Muscle of back (tissue), 11 donors: ENCODE data around the gene GON4L. TPM values are rescaled to one million over a fixed set of nuclear protein-coding genes. Genes with fewer than 3 reads are reported as not detected.
"Not testable (repeated sequence)": the region's sequence is repeated elsewhere in the genome, so short reads cannot be mapped to it uniquely, and the experiment has no call there.

Experiments
- DNase-seq, 3 donors: peaks; one replicate each; pipeline versions ENCODE4 v3.0.0 to v3.0.0-alpha.2; 2013
- polyA plus RNA-seq, 10 donors: library from polyadenylated mRNA; unstranded; fragments of 120-200 nt; gene quantifications; one replicate each; pipeline ENCODE4 v1.2.1, GENCODE V29; 2013; ENCODE audit not compliant: insufficient read length in 10 of 10

Gene GON4L
- polyA plus RNA-seq, 10 donors: 21.8 to 43.6 (median 30.3) TPM

DNA sequence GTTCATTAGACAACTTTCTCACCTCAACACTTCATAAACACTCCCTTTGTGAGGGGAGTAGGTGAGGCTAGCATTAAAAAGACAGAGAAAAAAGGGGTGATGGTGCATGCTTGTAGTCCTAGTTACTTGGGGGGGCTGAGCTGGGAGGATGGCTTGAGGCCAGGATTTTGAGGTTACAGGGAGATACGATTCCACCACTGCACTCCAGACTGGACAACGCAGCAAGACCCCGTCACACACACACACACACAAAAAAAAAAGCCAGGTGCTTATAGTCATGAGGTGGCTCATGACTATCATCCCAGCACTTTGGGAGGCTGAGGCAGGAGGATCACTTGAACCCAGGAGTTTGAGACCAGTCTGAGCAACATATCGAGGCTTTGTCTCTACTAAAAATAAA lies 29.6 kb downstream of the GON4L start:
- DNase-seq: no peak

DNA sequence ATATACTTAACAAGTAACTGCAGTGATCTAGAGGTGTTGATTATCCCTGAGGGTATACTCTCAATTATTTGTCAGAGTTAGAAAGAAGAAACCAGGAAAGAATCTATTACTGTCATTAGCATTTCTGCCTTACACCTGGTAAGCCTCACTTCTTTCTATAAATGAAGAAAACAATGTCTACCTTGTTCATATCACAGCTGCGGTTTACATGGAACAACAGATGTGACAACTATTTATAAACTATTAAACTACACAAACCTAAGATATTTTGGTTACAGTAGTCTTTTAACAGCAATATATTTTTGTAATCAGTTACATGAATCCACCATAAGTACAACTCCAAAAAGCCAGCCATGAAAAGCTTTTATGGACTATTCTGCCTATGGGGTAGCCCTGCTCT lies 40.7 kb downstream of the GON4L start:
- no peak for DNase-seq

DNA sequence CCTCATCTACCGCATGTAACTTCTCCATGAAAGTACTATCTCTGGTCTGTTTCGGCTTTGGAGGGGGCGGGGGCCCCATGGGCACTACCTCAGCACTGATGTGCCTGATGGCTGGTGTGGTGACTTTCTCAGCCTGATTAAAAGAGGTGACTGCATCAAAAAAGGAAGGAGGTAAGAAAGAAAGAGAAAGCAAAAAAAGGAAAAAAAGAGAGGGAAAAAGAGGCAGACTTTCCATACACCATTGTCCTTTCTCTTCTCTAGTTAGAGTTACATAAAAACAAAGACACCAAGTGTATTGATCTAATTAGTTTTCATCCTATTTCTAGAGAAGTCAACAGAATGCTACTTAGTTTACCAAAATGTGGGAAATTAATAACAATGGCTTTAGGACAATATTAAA lies 43.3 kb downstream of the GON4L start:
- DNase-seq: no peak

DNA sequence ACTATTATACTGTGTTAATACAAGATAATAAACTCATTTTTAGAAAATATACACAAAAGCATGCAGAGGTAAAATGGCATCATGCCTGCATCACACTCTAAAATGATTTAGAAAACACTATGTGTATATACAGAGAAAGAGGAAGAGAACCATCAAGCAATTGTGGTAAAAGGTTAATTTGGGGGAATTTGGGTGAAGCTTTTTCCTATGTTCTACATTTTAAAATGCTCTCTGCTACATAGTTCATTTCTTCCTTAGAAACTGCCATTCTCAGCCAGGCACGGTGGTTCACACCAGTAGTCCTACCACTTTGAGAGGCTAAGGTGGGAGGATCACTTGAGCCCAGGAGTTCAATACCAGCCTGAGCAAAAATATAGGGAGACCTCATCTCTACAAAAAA lies 44.1 kb downstream of the GON4L start:
- no peak for DNase-seq

DNA sequence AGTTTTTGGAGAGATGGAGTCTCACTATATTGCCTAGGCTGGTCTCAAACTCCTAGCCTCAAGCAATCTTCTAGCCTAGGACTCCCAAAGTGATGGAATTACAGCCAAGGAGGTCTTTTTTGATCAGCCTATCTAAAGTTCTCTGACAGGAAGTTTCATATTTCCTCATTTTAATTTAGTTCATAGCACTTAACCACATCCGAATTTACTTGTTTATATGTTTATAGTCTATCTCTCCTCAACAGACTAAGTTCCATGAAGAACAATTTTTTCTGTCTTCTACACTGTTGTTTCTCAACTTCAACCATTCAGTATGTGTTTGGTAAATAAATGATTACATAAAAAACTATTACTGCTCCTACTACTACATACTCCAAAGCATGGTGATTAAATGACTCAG lies 47.9 kb downstream of the GON4L start:
- DNase-seq: no peak

DNA sequence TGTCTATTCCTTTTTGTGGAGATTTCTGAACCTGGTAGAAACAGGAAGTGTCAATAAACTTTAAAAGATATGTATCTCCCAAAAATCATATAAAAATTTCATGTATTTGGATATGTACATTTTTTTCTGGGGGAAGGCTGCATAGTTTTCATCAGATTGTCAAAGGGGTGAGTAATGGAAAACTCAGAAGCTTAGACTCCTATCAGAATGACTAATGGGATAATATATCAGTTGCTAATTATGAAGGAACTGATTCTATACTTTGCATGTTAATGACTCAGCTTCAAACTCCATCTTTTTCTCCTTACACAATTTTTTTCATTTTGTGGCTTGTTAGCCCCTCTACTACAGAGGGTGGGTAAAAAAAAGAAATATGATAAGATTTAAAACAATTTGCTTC lies 55.9 kb downstream of the GON4L start:
- DNase-seq: peak in 1 of 3 donors; percentile 24

DNA sequence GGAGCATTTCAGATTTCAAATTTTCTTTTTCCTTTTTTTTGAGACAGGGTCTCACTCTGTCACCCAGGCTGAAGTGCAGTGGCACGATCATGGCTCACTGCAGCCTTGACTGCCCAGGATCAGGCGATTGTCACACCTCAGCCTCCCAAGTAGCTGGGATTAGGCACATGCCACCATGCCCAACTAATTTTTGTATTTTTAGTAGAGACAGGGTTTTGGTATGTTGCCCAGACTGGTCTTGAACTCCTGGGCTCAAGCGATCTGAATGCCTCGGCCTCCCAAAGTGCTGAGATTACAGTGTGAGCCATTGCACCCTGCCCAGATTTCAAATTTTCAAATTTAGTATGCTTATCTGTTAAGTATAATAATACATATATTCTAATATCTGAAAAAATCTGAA lies 61.4 kb downstream of the GON4L start:
- DNase-seq: not testable (repeated sequence)

DNA sequence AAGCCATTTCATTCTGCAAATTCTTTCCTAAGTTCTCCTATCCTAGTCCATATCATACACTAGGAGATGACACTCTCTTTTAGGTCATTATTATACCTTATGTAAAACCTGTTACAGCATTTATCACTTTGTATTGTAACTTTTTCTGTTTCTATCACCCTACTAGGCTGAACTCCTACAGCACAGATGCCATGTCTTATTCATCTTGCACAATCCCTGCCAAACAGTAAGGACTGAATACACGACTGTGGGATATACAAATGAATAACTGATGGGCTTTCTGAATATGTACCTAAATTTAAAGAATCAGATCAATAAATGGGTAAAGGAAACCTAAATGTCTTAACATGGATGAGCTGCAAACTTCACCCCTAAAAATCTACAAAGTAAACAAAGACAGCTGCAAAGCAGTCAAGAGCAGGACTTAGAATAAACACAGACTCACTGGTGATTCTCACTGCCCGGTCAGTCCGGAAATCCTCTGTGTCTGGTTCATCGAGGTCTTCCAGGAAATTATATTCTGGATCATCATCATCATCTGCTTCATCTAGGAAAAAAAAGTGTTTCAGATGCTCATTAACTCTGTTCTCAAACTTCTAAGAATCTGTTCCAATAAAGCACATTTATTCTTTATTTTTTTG lies 62.3 kb downstream of the GON4L start:
- DNase-seq: no peak

DNA sequence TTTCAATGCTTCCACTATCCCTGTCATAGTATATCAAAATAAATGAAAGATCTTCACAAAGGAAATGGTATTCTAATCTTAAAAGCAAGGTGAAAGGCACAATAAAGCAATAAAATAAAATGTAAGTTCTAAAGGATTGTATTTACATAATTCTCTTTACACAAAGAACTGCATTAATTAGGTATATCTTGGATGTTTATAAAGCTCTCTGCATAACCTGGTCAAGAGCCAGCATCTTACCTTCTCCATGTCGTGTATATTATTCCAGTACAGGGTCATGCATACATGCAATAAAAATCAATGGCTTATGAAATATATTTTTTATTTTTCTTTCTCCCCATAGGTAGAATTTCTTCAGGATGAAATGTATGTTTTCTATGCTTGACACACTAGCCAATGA lies 63.8 kb downstream of the GON4L start:
- no peak for DNase-seq

DNA sequence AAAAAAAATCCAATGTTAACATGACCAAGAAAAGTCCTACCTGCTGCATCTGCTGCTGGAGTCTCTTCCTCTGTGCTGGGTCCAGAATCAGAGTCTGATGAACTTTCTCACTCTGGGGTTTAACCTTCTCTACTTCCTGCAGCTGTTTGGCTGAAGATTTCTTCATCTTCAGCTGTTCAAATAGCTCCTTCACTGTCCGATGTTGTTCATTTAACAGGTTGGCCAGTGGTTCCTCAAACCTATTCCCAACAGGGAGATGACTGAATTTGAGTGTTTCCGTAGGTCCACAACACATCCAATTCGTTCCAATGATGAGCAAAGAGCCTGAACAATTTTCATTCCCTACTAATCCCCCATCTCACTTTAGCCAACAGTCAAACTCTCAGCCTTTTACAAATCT lies 79.4 kb downstream of the GON4L start:
- peak; percentile 20 to 85 (median 65) for DNase-seq

DNA sequence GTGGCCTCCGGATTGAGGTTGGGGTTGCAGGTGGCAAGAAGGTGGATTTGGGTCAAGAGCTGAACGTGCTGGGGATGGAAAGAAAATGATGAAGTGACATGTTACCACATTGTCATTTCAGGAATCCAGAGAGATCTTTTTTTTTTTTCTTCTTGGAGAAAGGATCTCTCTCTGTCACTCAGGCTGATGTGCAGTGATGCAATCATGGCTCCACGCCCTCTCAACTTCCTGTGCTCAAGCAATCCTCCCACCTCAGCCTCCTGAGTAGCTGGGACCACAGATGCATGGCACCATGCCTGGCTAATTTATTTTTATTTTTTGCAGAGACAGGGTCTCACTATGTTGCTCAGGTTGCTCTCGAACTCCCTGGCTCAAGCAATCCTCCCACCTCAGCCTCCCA lies 80.6 kb downstream of the GON4L start:
- DNase-seq: peak in 2 of 3 donors; percentile 27 to 58

DNA sequence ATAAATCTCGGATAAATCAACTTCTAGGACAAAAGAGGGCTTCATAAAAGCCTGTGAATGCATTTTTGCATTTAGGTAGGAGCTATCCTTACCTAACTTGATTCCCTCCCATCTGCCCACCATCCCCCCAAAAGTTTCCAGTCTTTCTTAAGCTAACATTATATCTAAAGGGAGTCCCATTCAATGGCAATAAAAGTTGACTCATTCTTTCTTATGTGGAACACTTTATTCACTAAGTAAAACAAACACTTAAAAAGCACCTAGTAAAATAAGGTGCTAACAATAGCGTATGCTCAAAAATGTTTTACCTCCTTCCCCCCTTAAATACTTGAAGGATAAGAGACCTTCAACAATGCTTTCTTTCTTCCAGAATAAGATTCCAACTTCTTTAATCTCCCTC lies 83.8 kb downstream of the GON4L start:
- DNase-seq: no peak

DNA sequence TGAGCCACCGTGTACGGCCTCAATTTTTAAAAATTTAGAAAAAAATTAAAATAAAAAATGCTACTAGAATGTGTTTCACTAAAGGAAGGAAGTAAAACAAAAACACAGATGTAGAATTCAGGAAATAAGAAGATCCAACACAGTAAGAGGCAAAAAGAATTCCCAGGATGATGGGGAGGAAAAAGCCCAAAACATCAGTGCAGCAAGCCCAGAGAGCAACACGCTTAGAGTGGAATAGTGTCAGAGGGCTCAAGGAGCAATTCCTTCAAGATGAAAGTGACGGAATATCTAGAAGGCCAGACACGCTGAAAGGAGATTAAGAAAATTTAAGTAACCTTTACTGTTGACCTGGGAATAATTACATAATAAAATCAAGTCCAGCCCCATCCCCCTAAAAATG lies 87.8 kb downstream of the GON4L start:
- peak in 2 of 3 donors; percentile 3 to 11 for DNase-seq

DNA sequence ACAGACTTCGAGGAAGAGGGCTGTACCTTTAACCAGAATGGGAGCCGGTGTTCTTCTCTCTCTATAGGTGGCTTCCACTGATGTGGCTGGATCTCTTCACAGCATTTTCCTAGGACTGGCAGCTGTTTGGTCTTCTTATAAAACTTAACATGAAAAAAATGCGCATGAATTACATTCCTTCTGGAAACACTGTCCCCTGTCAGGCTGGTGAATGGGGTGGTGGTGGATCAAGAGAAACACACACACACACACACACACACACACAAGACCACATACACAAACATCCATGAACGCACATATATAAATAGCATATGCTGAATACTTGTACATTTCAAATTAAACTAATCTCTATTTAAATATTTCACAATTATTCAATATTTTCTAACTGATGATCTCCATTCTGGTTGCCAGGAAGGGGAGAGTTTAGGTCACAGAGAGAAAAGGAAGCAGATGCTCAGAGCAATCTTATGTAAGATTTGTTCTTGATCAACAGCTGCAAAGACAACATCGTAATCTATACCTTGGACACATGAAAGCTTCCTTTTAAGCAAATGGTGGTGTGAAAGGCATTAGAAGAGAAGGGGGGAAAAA lies 89.5 kb downstream of the GON4L start:
- not testable (repeated sequence) for DNase-seq

DNA sequence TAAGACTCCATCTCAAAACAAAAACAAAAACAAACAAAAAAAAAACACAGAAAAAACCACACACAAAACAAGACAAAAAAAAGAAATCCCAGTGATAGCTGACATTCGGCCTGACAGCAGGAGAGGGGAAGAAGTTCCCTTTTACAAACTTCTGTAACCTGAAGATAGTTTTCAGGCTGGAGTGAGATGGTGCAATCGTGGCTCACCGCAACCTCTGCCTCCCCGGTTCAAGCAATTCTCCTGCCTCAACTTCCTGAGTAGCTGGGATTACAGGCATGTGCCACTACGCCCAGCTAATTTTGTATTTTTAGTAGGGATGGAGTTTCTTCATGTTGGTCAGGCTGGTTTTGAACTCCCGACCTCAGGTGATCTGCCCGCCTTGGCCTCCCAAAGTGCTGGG lies 93.0 kb downstream of the GON4L start:
- DNase-seq: not testable (repeated sequence)

DNA sequence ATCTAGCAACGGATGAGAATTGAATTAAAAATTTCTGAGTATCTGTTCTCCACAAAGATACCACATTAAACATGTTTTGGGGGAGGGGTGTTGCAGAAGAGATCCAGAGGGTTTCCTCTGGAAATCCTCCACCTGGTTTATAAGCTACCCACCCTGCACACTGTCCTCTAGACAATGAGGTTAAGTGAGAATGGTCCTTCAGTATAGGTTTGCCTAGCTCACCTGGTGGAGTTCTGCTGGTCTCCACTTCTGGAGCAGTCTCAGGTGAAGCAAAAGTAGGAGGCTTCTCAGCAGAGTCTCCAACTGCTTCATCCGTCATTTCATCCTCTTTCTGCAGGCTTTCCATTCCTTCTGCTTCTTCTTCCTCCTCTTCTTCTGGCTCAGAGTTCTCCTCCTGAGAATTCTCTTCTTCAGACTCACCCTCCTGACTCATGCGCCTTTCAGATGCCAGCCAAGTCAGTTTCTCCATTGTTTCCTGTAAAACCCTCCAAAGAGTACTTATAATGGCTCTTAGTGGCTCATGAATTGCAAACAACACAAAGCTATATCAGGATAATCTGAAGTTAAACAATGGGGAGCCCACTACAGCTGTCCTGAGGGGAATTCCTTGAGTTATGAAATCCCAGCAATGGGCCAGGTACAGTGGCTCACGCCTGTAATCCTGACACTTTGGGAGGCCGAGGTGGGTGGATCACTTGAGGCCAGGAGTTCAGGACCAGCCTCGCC lies 93.8 kb downstream of the GON4L start:
- DNase-seq: peak in 2 of 3 donors; percentile 17 to 64

DNA sequence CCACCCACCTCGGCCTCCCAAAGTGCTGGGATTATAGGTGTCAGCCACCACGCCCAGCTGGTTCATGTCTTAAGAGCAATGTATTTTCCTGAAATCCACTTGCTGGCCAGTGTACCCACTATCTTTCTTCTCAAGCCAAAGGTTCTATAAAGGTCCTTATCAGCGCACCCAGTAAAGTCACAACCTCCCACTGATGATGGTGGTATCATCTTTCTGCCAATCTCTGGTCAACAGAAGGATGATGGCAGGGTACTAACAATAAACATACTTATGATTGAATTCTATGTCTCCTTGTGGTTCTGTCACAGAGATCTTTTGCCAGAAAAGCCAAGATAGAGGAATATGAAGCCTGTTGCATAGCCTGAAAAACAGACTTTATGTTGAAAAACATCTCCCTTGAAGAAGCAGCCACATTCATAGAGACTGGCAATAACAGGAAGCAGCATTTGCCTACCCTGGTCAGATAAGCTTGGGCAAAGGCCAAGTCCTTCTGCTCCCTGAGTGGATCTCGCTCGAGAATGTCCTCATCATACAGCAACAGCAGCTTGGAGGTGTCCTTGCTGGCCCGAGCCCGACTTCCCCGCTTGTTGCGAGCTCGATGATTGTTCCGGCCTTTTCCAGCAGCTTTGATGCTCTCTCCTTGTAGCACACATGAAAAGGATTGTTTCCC lies 95.1 kb downstream of the GON4L start:
- no peak for DNase-seq

DNA sequence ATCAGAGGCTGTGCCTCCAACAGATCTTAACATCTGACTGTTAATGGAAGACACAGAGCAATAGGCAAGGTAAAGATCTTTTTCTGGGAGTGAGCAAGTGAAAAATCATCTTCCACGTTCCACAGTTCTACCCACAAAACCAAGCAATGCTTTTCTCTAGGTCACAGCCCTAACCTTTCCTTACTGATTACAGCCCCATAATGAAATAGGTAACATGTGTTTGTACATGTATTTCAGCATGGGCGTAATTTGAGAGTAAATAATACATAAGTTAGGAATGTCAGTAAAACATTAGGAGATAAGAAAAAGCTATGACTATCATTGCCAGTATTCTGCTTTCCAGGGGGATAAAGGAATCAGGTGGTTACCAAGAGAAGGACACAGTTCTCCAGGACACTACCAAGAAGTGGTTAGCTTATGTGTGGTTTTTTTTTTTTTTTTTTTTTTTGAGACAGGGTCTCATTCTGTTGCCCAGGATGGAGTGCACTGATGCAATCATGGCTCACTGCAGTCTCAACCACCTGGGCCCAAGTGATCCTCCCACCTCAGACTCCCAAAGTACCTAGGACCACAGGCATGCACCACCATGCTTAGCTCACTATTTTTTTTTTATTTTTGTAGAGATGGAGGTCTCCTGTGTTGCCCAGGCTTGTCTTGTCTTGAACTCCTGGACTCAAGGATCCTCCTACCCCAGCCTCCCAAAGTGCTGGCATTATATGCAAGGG lies 96.1 kb downstream of the GON4L start:
- DNase-seq: no peak

DNA sequence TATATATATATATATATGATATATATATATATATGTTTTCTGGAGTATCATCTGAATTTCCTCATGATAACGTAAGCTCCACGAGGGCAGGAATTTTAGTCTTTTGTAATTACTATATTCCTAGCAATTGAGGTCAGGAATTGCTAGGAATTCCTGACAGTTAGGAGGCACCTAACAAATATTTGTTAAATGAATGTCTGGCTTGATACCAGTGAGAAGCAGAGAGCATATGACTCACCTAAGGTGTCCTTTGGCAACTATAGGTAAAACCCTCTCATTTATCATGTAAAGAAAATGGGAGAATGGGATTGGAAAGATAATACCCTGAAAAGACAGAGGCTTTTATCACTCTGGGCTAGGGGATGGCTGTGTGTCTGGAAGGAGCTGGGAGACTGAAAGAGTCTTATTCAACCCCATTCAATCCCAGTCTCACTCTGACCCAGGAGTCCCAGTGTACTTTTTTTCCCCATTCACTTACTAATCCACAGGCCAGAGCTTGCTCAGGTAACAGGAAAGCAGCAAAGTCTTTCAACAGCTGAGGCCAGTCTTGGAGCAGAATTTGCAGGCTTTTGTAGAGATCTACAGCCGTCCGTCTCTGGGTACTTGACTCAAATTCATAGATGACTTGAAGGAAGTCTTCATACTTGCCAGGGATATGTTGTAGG lies 96.9 kb downstream of the GON4L start:
- no peak for DNase-seq

DNA sequence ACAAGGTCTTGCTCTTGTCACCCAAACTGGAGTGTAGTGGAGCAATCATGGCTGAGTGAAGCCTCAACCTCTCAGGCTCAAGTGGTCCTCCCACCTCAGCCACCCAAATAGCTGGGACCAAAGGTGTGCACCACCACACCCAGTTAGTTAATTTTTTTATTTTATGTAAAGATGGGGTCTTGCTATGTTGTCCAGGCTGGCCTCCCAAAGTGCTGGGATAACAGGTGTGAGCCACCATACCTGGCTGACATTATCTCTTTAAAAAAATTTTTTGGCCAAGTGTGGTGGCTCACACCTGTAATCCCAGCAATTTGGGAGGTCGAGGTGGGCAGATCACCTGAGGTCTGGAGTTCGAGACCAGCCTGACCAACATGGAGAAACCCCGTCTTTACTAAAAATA lies 98.0 kb downstream of the GON4L start:
- not testable (repeated sequence) for DNase-seq

DNA sequence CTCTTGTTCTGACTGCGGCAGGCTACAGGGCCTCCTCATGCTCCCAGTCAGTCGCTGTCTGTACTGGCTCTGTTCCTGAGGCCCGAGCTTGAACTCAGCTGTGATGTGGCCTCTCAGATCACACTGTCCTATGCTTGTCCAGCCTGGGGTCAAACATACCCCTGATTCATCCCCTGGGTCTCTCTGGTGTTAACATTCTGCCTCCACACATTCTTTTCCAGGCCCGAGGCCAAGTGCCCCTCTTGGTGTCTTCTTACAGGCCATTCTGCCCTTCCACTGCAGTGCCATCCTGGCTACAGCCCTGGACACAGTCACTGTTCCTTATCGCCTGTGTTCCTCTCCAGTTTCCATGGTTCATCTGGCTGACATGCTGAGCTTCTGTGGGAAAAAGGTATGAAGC lies 108.9 kb downstream of the GON4L start:
- DNase-seq: not testable (repeated sequence)
